ES-I3 (cell line): ENCODE measurements around the gene RXFP2.

Experiments used
- H3K36me3 ChIP-seq: 2 replicates; pipeline ENCODE4 v1.6.1; 2013; ENCODE audit warnings: mild to moderate bottlenecking, low read length, control low read depth, moderate library complexity; ENCODE audit not compliant: insufficient read depth
- H3K4me1 ChIP-seq: 2 replicates; pipeline ENCODE4 v1.6.1; 2013; ENCODE audit warnings: mild to moderate bottlenecking, control low read depth, low read length; ENCODE audit not compliant: insufficient read depth
- H3K9ac ChIP-seq: 2 replicates; pipeline ENCODE4 v1.6.1; 2013; ENCODE audit warnings: low read depth, mild to moderate bottlenecking, low read length, moderate library complexity
- H3K9me3 ChIP-seq: 2 replicates; pipeline ENCODE4 v1.6.1; 2013; ENCODE audit warnings: mild to moderate bottlenecking, low read length, moderate library complexity; ENCODE audit not compliant: control insufficient read depth, insufficient read depth

Gene RXFP2

DNA sequence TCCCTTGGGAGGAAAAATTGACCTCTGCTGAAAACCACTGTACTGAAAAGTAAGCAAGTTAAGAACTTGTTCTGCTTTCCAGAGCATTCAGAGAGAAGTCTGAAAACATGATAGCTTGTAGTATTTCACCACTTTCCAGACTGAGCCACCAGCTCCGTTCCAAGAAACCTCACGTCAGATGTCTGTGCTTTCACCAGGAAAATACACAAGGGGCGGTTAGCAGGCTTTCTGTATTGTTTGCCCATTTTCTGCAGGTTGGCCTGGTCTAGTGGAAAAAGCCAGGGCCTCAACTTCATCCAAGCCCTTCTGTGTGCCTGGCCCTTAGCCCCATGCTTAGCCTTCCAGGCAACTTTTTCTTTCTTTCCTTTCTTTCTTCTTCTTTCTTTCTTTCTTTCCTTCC is 36.4 kb downstream of the RXFP2 start:
- Histone ChIP-seq H3K36me3 (no peaks in the 10 kb centered on the region), H3K9ac (no peak overlapping the region), H3K9me3 (no peaks in the 10 kb centered on the region), H3K4me1 (no peaks in the 10 kb centered on the region)

DNA sequence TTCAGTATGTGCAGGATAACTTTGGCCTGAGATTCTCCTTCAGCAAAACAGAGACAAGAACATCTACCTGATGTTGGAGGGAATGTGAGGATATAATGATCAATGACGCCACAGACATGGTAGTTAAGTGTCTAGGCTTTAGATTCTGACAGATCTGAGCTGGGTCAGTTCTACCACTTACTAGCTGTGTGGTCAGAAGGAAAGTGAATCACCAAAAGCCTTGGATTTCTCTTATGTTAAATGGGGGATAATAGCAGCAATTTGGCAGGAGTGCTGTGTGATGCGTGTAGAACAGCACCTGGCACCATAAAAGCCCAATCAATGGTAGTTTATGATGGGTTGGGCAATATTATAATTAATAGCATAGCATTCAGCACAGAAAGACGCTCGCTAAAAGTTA is 41.7 kb downstream of the RXFP2 start:
- no peaks in the 10 kb centered on the region for H3K4me1 ChIP-seq
- no peak overlapping the region for H3K9ac ChIP-seq
- no peaks in the 10 kb centered on the region for H3K36me3 ChIP-seq
- no peaks in the 10 kb centered on the region for H3K9me3 ChIP-seq

DNA sequence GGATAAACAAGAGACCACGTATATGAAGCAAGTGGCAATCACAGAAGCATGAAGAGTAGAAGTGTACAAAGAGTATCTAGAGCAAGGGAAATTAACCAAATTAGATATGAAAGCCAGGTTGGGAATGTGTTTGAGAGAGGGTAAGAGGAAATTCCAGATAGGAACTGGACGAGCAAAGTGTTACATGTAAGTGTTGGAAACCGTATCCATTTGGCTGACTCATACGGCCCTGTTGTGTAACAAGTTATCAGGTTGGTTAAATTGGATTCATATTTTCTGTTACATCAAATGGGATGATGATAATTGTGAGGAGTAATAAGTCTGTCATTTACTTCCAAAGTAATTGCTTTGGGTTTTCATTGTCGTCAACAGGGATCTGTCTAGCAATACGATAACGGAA is 46.7 kb downstream of the RXFP2 start:
- Histone ChIP-seq H3K9ac (no peak overlapping the region), H3K4me1 (no peaks in the 10 kb centered on the region)

DNA sequence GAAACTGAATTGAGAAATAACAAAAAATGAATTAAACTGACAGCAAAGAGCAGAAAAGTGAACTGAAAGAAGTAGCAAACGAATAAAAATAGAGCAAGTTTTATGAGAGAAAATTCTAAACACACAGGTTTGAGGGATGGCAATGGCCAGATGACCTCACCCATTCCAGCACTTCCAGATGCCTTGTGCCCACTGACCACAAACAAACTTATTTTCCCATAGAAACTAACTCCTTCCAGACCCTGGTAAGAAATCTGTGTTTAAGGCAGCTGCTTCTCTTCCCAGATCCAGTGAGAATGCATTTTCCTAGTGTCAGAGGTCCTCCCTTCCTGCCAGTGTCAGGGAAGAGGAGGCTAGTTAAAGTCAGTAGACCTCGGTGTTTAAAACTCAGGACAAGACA is 51.7 kb downstream of the RXFP2 start:
- Histone ChIP-seq H3K4me1 (no peaks in the 10 kb centered on the region), H3K9me3 (no peaks in the 10 kb centered on the region), H3K9ac (no peak overlapping the region), H3K36me3 (no peaks in the 10 kb centered on the region)

More for the DNA sequence above, 46.7 kb downstream of the RXFP2 start:
- H3K36me3 ChIP-seq: no peaks in the 10 kb centered on the region
- H3K9me3 ChIP-seq: no peaks in the 10 kb centered on the region

DNA sequence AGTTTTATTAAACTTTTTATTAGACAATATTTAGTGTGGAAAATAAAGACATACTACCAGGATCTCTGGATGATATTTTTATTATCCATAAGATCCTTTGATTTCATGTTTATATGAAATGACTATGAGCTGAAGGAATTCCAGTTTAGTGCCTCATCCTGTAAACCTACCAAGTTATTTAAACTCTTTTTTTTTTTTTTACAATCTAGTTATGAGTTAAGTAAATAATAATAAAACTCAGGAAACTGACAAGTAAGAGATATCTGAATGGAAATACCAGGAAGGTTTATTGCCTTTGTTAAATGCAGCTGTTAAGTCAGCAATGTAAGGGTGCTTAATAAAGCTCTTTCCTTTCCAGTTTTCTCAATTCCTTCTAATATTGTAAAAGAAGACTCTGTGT is 53.9 kb downstream of the RXFP2 start:
- Histone ChIP-seq H3K9me3 (no peaks in the 10 kb centered on the region), H3K4me1 (no peaks in the 10 kb centered on the region), H3K9ac (no peak overlapping the region), H3K36me3 (no peaks in the 10 kb centered on the region)

DNA sequence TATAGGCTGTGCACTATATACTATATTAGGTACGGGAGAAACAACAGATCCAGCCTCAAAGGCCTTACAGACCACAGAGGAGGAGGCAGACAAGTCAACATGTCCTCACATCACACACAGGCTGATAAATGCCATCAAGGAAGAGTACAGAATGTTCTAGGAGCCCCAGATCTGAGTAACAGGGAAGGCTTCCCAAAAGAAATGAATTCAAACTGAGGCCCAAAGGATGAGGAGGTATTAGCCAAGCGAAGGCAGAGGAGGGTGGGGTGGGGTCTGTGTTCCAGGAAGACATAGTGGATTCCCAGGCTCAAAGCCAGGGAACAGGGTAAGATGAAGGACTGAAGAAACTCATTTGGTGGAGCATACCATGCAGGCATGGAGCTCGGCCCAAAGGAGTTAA is 55.1 kb downstream of the RXFP2 start:
- H3K36me3 ChIP-seq: no peaks in the 10 kb centered on the region

DNA sequence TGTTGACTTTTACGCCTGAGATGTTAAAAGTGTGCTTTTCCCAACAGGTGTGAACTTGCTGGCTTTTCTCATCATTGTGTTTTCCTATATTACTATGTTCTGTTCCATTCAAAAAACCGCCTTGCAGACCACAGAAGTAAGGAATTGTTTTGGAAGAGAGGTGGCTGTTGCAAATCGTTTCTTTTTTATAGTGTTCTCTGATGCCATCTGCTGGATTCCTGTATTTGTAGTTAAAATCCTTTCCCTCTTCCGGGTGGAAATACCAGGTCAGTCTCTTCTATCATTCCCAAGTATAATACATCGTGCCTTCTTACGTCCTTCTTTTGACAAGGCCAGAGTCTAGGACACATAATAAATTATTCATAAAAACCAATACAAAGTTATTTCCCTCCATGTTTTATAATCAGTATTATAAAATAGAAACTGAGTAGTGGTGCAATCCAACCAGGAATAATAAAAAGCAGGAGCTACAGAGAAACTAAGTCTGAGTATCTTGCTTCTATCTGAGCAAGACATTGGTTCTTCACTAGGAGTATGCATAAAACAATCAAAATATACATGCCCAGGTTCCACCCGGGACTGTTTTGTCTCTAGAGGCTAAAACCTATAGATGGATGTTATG is 57.9 kb downstream of the RXFP2 start:
- Histone ChIP-seq H3K9me3 (no peaks in the 10 kb centered on the region), H3K36me3 (no peaks in the 10 kb centered on the region), H3K9ac (no peak overlapping the region), H3K4me1 (no peaks in the 10 kb centered on the region)

More for the DNA sequence above, 55.1 kb downstream of the RXFP2 start:
- Histone ChIP-seq H3K4me1 (no peaks in the 10 kb centered on the region), H3K9me3 (no peaks in the 10 kb centered on the region), H3K9ac (no peak overlapping the region)

DNA sequence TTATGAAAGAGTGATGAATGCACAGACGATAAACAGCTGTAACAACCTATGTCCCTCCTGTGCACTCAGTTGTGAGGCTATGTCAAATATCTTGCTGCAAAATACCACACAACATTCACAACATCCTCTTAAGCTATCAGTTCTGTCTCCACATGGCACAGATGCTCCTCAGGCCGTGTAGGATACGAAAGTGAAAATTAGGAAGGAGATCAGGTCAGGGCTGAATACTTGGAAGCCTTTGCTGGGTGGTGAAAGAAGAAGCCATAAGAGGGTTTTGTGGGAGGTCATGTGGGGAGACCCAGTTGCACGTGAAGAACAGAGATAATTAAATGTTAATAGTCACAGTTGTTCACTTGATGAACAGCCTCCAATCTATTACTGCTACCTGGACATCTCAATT is 58.9 kb downstream of the RXFP2 start:
- Histone ChIP-seq H3K9me3 (no peaks in the 10 kb centered on the region), H3K36me3 (no peaks in the 10 kb centered on the region), H3K9ac (no peak overlapping the region), H3K4me1 (no peaks in the 10 kb centered on the region)

DNA sequence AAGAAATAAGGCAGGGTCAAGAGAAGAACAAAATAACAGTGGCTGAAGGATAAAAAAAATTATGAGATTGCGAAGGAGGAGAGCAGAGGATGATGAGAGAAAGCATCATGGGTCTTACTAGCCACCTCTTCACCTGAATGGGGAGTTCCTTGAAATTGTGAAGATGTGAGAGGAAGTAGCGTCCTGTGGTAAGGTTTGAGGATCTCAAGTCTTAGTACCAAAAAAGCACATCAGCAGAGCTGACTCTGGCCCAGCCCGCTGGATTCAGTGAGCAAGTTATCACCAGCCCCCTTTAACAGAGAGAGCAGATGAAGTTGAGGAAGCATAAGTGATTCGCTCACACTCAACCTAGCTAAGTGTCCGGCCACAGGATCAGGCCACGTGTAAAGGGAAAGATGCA is 61.8 kb downstream of the RXFP2 start:
- Histone ChIP-seq H3K36me3 (no peaks in the 10 kb centered on the region), H3K4me1 (no peaks in the 10 kb centered on the region), H3K9me3 (no peaks in the 10 kb centered on the region), H3K9ac (no peak overlapping the region)

DNA sequence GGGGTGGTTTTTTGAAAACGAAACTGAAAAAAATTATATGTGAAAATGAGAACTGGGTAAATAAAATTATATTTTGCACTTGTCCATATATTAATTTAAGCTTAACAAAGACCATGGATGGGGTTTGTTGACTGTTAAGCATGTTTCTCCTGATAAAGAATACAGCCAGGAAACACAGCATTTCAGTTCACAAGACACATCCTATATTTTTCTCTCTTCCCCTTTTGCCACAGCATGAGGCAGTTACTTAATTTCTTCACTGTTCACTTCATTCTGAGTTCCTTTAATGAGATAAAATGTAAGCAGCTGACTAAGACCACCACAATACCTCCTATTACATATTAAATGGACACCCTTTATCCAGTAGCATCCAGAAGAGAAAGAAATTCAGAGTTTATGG is 64.0 kb downstream of the RXFP2 start:
- no peaks in the 10 kb centered on the region for H3K4me1 ChIP-seq
- no peaks in the 10 kb centered on the region for H3K36me3 ChIP-seq
- no peak overlapping the region for H3K9ac ChIP-seq
- H3K9me3 ChIP-seq: no peaks in the 10 kb centered on the region

DNA sequence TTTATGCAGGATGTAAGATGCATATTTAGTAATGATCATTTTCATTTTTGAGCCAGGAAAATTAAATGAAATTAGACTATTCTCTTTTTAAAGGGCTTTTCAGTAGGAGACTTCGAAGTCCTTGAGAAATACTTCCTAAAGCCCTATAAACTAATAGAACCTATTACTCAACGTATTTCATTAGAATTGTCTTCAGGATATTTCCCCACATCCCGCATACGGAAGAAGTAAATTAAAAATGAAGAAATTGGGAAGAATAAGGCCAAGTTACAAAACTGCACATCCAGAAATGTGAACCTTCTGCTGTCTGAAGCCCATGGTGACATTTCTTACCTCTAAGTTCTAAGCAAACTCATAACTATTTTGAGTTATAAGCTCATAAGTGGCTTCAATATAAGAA is 66.5 kb downstream of the RXFP2 start:
- H3K36me3 ChIP-seq: no peaks in the 10 kb centered on the region
- H3K9me3 ChIP-seq: peaks cover 5% of the 10 kb centered on the region
- H3K4me1 ChIP-seq: no peaks in the 10 kb centered on the region
- no peak overlapping the region for H3K9ac ChIP-seq

DNA sequence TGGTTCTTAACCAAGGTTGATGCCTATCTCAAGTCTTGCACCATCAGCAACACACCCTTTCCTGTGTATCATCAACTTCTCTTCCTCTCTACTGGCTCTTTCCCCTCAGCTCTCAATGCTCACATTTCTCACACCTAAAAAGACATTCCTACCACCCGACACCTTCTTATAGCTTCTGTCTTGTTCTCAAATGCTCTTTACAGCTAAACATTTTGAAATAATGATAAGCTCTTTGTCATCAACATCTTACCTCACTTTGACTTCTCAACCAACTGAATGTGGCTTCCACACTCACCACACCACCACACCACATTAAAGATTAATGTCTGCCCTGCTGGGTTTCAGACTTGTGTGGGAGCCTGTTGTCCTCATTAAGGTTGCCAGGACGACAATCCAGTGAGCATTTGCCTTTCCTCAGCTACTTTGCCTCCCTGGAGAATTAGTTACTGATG is 67.8 kb downstream of the RXFP2 start:
- no peak overlapping the region for H3K9ac ChIP-seq
- peaks cover 10% of the 10 kb centered on the region for H3K9me3 ChIP-seq
- H3K4me1 ChIP-seq: no peaks in the 10 kb centered on the region
- H3K36me3 ChIP-seq: no peaks in the 10 kb centered on the region; the same call in 1 of the 2 replicates

DNA sequence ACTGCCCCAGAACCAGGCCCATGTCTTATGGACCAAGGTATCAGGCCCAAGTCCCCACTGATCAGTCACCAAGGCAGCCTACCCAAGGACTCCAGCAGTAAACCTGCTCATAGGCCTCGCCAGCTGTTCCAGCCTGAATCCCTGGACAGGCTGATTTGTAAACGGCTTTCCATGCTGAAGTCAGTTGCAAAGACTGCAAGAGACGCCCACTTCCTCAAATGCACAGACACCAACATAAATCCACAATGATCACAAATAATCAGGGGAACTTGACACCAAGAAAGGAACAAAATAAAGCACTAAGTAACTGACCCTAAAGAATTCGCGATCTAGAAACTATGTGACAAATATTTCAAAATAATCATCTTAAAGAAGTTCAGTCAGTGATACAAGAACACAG is 75.2 kb downstream of the RXFP2 start:
- Histone ChIP-seq H3K9ac (no peak overlapping the region), H3K4me1 (no peaks in the 10 kb centered on the region), H3K36me3 (no peaks in the 10 kb centered on the region; the same call in 1 of the 2 replicates), H3K9me3 (peaks cover 10% of the 10 kb centered on the region)

DNA sequence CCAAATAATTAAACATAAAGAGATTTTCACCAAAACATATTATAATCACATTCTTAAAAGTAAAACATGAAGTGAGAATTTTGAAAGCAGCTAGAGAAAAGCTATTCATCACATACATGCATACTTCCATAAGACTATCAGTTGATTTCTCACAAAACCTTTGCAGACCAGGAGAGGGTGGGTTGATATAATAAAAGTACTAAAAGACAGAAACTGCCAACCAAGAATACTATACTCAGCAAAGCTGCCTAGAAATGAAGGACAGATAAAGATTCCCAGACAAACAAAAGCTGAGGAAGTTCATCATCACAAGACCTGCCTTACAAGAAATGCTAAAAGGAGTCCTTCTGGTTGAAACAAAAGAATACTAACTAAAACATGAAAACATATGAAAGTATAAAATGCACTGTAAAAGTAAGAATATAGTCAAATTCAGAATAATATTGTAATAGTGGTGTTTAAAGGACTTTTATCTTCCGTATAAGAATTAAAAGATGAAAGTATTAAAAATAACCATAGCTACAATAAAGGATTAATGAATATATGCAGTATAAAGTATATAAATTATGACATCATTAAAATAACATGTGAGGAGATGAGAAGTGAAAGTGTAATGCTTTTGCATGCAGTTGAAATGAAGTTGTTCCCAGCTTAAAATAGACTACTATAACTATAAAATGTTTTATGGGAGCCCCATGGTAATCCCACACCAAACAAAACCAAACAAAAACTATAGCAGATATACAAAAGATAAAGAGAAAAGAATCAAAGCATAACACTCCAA is 76.2 kb downstream of the RXFP2 start:
- no peak overlapping the region for H3K9ac ChIP-seq
- H3K9me3 ChIP-seq: peaks cover 8% of the 10 kb centered on the region
- no peaks in the 10 kb centered on the region; the same call in 1 of the 2 replicates for H3K36me3 ChIP-seq
- H3K4me1 ChIP-seq: no peaks in the 10 kb centered on the region

DNA sequence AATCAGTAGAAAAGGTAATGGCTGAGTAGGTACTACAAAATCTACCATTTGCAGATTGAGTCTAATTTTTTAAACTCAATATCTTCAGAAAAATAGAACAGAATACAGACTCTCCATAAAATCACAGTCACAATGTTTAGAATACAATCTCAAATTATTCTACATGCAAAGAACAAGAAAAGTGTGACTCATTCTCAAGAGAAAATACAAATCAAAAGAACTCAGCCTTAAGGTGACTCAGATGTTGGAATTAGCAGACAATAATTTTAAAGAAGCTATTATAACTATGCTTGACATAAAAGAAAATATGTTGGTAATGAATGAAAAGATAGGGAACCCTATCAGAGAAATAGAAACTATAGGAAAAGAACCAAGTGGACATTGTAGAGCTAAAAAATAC is 78.9 kb downstream of the RXFP2 start:
- Histone ChIP-seq H3K9me3 (no peaks in the 10 kb centered on the region; the same call in 1 of the 2 replicates), H3K4me1 (no peaks in the 10 kb centered on the region), H3K36me3 (no peaks in the 10 kb centered on the region), H3K9ac (no peak overlapping the region)
